SK-N-SH treated with all-trans-retinoic acid at 6 μM for 48 hours (cell line): Measurements from ENCODE around the gene KPNB1.

Experiments used
- ATAC-seq: fragments of 200-7000 bp; cut with Tn5 transposase; 3 replicates; pipeline ENCODE4 v1.9.1; 2020; ENCODE audit warnings: mild to moderate bottlenecking, moderate library complexity
- ARNTL ChIP-seq: fragments of 450-650 bp; formaldehyde crosslinking; IDR thresholded peaks from 2 replicates; pipeline ENCODE4 v1.5.0; 2020; ENCODE audit warnings: low read depth, mild to moderate bottlenecking, moderate library complexity, borderline replicate concordance
- BACH2 ChIP-seq: fragments of 250-450 bp; sonication (Bioruptor Pico); IDR thresholded peaks from 2 replicates; pipeline ENCODE4 v1.9.0; 2021; ENCODE audit warnings: mild to moderate bottlenecking, borderline replicate concordance
- CSDC2 ChIP-seq: fragments of 250-450 bp; sonication (Bioruptor Pico); IDR thresholded peaks from 2 replicates; pipeline ENCODE4 v1.5.0; 2020; ENCODE audit warnings: mild to moderate bottlenecking, moderate library complexity
- ISL1 ChIP-seq: fragments of 250-450 bp; sonication (Bioruptor Pico); IDR thresholded peaks from 2 replicates; pipeline ENCODE4 v2.1.2; 2022; ENCODE audit warnings: mild to moderate bottlenecking, moderate library complexity
- OSR1 ChIP-seq: fragments of 250-450 bp; sonication (Bioruptor Pico); IDR thresholded peaks from 2 replicates; pipeline ENCODE4 v1.8.0; 2022; ENCODE audit warnings: moderate library complexity, mild to moderate bottlenecking, inconsistent platforms
- PPARA ChIP-seq: fragments of 250-450 bp; sonication (Bioruptor Pico); IDR thresholded peaks from 2 replicates; pipeline ENCODE4 v1.5.0; 2020; ENCODE audit warnings: mild to moderate bottlenecking, borderline replicate concordance
- RARB ChIP-seq: fragments of 250-450 bp; sonication (Bioruptor Pico); IDR thresholded peaks from 2 replicates; pipeline ENCODE4 v1.8.0; 2021; ENCODE audit warnings: mild to moderate bottlenecking, moderate library complexity
- SNAI2 ChIP-seq: fragments of 250-450 bp; sonication (Bioruptor Pico); IDR thresholded peaks from 2 replicates; pipeline ENCODE4 v1.5.0; 2020; ENCODE audit warnings: mild to moderate bottlenecking, moderate library complexity
- TCF4 ChIP-seq: fragments of 250-450 bp; sonication (Bioruptor Pico); IDR thresholded peaks from 2 replicates; pipeline ENCODE4 v1.8.0; 2021; ENCODE audit warnings: mild to moderate bottlenecking, moderate library complexity, borderline replicate concordance
- TOX ChIP-seq: fragments of 250-450 bp; sonication (Bioruptor Pico); IDR thresholded peaks from 2 replicates; pipeline ENCODE4 v1.8.0; 2021; ENCODE audit warnings: mild to moderate bottlenecking, moderate library complexity, borderline replicate concordance
- ZC3H10 ChIP-seq: fragments of 250-450 bp; sonication (Bioruptor Pico); IDR thresholded peaks from 2 replicates; pipeline ENCODE4 v1.5.1; 2021; ENCODE audit warnings: mild to moderate bottlenecking, moderate library complexity
- ZFP3 ChIP-seq: fragments of 250-450 bp; sonication (Bioruptor Pico); IDR thresholded peaks from 2 replicates; pipeline ENCODE4 v1.5.0; 2020; ENCODE audit warnings: mild to moderate bottlenecking, moderate library complexity
- ZFP30 ChIP-seq: fragments of 450-650 bp; formaldehyde crosslinking; IDR thresholded peaks from 2 replicates; pipeline ENCODE4 v1.5.0; 2022; ENCODE audit warnings: mild to moderate bottlenecking, moderate library complexity
- ZNF565 ChIP-seq: fragments of 450-650 bp; formaldehyde crosslinking; conservative IDR thresholded peaks from 2 replicates; pipeline ENCODE4 v1.5.0; 2020; ENCODE audit warnings: low read depth, mild to moderate bottlenecking, moderate library complexity
- ZNF70 ChIP-seq: fragments of 450-650 bp; formaldehyde crosslinking; IDR thresholded peaks from 2 replicates; pipeline ENCODE4 v1.5.0; 2020; ENCODE audit warnings: mild to moderate bottlenecking, moderate library complexity
- ZNF8 ChIP-seq: fragments of 450-650 bp; formaldehyde crosslinking; IDR thresholded peaks from 2 replicates; pipeline ENCODE4 v1.5.0; 2020; ENCODE audit warnings: mild to moderate bottlenecking, moderate library complexity
- TF ChIP-seq, protein P1 (sequence below): fragments of 250-450 bp; sonication (Bioruptor Pico); IDR thresholded peaks from 2 replicates; pipeline ENCODE4 v1.8.0; 2021; ENCODE audit warnings: low read depth, mild to moderate bottlenecking, moderate library complexity, borderline replicate concordance
- TF ChIP-seq, protein P2 (sequence below): fragments of 250-450 bp; sonication (Bioruptor Pico); IDR thresholded peaks from 2 replicates; pipeline ENCODE4 v1.5.0; 2020; ENCODE audit warnings: mild to moderate bottlenecking, moderate library complexity
- TF ChIP-seq, protein P3 (sequence below): fragments of 250-450 bp; sonication (Bioruptor Pico); IDR thresholded peaks from 2 replicates; pipeline ENCODE4 v1.8.0; 2020; ENCODE audit warnings: mild to moderate bottlenecking, moderate library complexity, borderline replicate concordance
- TF ChIP-seq, protein P4 (sequence below): fragments of 250-450 bp; sonication (Bioruptor Pico); IDR thresholded peaks from 2 replicates; pipeline ENCODE4 v1.5.1; 2021; ENCODE audit warnings: mild to moderate bottlenecking, moderate library complexity
- TF ChIP-seq, protein P5 (sequence below): fragments of 250-450 bp; sonication (Bioruptor Pico); IDR thresholded peaks from 2 replicates; pipeline ENCODE4 v1.5.1; 2020; ENCODE audit warnings: low read depth, mild to moderate bottlenecking, moderate library complexity

The KPNB1 gene

DNA sequence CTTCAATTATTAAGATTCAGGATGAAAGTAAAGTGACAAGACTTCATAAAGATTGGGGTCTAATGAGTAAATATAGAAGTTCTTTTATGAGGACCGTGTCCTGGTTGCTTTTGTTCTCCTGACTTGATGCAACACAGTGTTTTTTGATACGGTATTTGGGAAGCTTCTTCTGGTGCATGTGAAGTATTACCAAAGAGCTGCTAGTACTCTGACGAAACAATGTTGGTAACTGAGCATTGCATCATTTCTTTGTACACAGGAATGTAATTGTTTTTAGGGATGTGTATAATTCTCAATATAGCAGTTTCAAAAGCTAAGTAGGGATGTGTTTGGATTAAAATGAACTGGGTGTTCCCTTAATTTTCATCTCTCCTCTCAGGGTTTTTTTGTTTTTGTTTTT is 15.9 kb downstream of the KPNB1 start:
- no peak for ATAC-seq

DNA sequence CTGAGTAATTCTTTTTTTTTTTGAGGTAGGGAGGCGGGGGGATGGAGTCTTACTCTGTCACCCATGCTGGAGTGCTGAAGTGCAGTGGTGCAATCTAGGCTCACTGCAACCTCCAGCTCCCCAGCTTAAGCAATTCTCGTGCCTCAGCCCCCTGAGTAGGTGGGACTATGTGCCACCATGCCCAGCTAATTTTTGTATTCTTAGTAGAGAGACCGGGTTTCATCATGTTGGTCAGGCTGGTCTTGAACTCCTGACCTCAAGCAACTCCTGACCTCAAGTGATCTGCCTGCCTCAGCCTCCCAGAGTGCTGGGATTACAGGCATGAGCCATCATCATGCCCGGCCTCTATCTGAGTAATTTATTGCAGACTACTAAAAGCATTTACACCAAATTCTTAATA is 19.4 kb downstream of the KPNB1 start:
- ATAC-seq = no peak
- TF ChIP-seq, protein P1, sequence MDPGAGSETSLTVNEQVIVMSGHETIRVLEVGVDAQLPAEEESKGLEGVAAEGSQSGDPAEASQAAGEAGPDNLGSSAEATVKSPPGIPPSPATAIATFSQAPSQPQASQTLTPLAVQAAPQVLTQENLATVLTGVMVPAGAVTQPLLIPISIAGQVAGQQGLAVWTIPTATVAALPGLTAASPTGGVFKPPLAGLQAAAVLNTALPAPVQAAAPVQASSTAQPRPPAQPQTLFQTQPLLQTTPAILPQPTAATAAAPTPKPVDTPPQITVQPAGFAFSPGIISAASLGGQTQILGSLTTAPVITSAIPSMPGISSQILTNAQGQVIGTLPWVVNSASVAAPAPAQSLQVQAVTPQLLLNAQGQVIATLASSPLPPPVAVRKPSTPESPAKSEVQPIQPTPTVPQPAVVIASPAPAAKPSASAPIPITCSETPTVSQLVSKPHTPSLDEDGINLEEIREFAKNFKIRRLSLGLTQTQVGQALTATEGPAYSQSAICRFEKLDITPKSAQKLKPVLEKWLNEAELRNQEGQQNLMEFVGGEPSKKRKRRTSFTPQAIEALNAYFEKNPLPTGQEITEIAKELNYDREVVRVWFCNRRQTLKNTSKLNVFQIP = no peak
- TF ChIP-seq OSR1 (CRISPR knock-in tag) = no peak
- TF ChIP-seq, protein P2, sequence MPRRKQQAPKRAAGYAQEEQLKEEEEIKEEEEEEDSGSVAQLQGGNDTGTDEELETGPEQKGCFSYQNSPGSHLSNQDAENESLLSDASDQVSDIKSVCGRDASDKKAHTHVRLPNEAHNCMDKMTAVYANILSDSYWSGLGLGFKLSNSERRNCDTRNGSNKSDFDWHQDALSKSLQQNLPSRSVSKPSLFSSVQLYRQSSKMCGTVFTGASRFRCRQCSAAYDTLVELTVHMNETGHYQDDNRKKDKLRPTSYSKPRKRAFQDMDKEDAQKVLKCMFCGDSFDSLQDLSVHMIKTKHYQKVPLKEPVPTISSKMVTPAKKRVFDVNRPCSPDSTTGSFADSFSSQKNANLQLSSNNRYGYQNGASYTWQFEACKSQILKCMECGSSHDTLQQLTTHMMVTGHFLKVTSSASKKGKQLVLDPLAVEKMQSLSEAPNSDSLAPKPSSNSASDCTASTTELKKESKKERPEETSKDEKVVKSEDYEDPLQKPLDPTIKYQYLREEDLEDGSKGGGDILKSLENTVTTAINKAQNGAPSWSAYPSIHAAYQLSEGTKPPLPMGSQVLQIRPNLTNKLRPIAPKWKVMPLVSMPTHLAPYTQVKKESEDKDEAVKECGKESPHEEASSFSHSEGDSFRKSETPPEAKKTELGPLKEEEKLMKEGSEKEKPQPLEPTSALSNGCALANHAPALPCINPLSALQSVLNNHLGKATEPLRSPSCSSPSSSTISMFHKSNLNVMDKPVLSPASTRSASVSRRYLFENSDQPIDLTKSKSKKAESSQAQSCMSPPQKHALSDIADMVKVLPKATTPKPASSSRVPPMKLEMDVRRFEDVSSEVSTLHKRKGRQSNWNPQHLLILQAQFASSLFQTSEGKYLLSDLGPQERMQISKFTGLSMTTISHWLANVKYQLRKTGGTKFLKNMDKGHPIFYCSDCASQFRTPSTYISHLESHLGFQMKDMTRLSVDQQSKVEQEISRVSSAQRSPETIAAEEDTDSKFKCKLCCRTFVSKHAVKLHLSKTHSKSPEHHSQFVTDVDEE (CRISPR knock-in tag) = no peak
- no peak for TF ChIP-seq ZNF565 (CRISPR knock-in tag)
- TF ChIP-seq, protein P3, sequence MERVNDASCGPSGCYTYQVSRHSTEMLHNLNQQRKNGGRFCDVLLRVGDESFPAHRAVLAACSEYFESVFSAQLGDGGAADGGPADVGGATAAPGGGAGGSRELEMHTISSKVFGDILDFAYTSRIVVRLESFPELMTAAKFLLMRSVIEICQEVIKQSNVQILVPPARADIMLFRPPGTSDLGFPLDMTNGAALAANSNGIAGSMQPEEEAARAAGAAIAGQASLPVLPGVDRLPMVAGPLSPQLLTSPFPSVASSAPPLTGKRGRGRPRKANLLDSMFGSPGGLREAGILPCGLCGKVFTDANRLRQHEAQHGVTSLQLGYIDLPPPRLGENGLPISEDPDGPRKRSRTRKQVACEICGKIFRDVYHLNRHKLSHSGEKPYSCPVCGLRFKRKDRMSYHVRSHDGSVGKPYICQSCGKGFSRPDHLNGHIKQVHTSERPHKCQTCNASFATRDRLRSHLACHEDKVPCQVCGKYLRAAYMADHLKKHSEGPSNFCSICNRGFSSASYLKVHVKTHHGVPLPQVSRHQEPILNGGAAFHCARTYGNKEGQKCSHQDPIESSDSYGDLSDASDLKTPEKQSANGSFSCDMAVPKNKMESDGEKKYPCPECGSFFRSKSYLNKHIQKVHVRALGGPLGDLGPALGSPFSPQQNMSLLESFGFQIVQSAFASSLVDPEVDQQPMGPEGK (CRISPR knock-in tag) = no peak
- TF ChIP-seq, protein P4, sequence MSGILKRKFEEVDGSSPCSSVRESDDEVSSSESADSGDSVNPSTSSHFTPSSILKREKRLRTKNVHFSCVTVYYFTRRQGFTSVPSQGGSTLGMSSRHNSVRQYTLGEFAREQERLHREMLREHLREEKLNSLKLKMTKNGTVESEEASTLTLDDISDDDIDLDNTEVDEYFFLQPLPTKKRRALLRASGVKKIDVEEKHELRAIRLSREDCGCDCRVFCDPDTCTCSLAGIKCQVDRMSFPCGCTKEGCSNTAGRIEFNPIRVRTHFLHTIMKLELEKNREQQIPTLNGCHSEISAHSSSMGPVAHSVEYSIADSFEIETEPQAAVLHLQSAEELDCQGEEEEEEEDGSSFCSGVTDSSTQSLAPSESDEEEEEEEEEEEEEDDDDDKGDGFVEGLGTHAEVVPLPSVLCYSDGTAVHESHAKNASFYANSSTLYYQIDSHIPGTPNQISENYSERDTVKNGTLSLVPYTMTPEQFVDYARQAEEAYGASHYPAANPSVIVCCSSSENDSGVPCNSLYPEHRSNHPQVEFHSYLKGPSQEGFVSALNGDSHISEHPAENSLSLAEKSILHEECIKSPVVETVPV (CRISPR knock-in tag) = no peak
- TF ChIP-seq ARNTL = no peak
- no peak for TF ChIP-seq TOX (CRISPR knock-in tag)
- no peak for TF ChIP-seq PPARA (CRISPR knock-in tag)
- no peak for TF ChIP-seq TCF4
- no peak for TF ChIP-seq CSDC2 (CRISPR knock-in tag)
- no peak for TF ChIP-seq ZNF70 (CRISPR knock-in tag)
- TF ChIP-seq ZC3H10 (CRISPR knock-in tag) = no peak
- no peak for TF ChIP-seq ZNF8
- no peak for TF ChIP-seq SNAI2 (CRISPR knock-in tag)
- TF ChIP-seq RARB (CRISPR knock-in tag) = no peak
- TF ChIP-seq ZFP30 (CRISPR knock-in tag) = no peak
- TF ChIP-seq, protein P5, sequence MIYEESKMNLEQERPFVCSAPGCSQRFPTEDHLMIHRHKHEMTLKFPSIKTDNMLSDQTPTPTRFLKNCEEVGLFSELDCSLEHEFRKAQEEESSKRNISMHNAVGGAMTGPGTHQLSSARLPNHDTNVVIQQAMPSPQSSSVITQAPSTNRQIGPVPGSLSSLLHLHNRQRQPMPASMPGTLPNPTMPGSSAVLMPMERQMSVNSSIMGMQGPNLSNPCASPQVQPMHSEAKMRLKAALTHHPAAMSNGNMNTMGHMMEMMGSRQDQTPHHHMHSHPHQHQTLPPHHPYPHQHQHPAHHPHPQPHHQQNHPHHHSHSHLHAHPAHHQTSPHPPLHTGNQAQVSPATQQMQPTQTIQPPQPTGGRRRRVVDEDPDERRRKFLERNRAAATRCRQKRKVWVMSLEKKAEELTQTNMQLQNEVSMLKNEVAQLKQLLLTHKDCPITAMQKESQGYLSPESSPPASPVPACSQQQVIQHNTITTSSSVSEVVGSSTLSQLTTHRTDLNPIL (CRISPR knock-in tag) = no peak
- TF ChIP-seq ISL1 (CRISPR knock-in tag) = no peak
- no peak for TF ChIP-seq BACH2 (CRISPR knock-in tag)

More for the DNA sequence above, 15.9 kb downstream of the KPNB1 start:
- no peak for TF ChIP-seq ZFP3 (CRISPR knock-in tag)

DNA sequence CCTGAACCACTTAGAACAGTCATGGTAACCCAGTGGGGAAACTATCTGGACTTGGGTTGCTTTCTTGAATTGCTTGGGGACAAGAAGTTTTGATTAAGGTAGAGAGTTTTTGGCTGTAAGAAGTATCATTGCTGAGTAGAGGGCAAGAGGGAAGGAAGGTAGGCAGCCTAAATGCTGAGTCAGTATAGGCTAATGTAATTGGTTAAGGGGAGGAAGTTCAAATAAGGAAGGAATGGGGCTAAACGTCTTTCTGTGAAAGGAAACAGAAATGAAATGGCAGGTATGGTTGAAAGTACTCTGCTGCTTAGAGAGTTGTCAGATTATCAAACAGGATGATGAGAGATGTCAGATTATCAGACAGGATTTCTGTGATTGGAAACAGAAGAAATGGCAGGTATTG is 20.3 kb downstream of the KPNB1 start:
- no peak for ATAC-seq
- TF ChIP-seq CSDC2 (CRISPR knock-in tag) = no peak
- TF ChIP-seq, protein P4 (CRISPR knock-in tag) = no peak
- TF ChIP-seq BACH2 (CRISPR knock-in tag) = no peak
